K562 (cell line): ENCODE results near the gene DENND2A. TPM values are rescaled to one million over a fixed set of nuclear protein-coding genes. Genes with fewer than 3 reads are reported as not detected.
A peak's percentile ranks its signal among the peaks of the same experiment; 100 is the strongest.

ENCODE experiments used
- CBFB ChIP-seq: sonication (generic); formaldehyde crosslinking; IDR thresholded peaks from 2 replicates; pipeline ENCODE4 v1.4.0; 2020; ENCODE audit warnings: mild to moderate bottlenecking, missing genetic modification reagents
- CEBPZ ChIP-seq: fragments of 150-350 bp; IDR thresholded peaks from 2 replicates; pipeline ENCODE4 v1.6.1; 2014; ENCODE audit warnings: low read depth, mild to moderate bottlenecking, low read length, borderline replicate concordance
- ETV6 ChIP-seq, 3 experiments: fragments of 150-350 bp in 1 of 3; sonication (generic) in 1 of 3; formaldehyde crosslinking in 1 of 3; IDR thresholded peaks; 2 replicates each; pipeline versions ENCODE4 v1.6.1 to v1.8.0; 2014 to 2022; ENCODE audit warnings: borderline replicate concordance in 2 of 3, low read depth in 2 of 3, antibody characterized with exemption in 1 of 3, low read length in 1 of 3, mild to moderate bottlenecking in 1 of 3, missing genetic modification reagents in 1 of 3
- IFI16 ChIP-seq: fragments of 250-450 bp; sonication (Bioruptor Pico); IDR thresholded peaks from 2 replicates; pipeline ENCODE4 v2.1.2; 2022; ENCODE audit warnings: mild to moderate bottlenecking, inconsistent platforms
- KLF6 ChIP-seq: fragments of 250-450 bp; sonication (Bioruptor Pico); IDR thresholded peaks from 2 replicates; pipeline ENCODE4 v1.4.0; 2020; ENCODE audit warnings: mild to moderate bottlenecking, moderate library complexity, borderline replicate concordance
- POLR2A ChIP-seq: fragments of 450-650 bp; conservative IDR thresholded peaks from 2 replicates; pipeline ENCODE4 v1.6.1; 2016
- RBM15 ChIP-seq: fragments of 200-400 bp; formaldehyde crosslinking; IDR thresholded peaks from 2 replicates; pipeline ENCODE4 v1.6.1; 2018; ENCODE audit warnings: mild to moderate bottlenecking, low read length, moderate library complexity; ENCODE audit not compliant: insufficient read depth
- STAG1 ChIP-seq: sonication (generic); formaldehyde crosslinking; IDR thresholded peaks from 2 replicates; pipeline ENCODE4 v1.5.0; 2020; ENCODE audit warnings: missing genetic modification reagents, borderline replicate concordance
- ZNF239 ChIP-seq: fragments of 250-450 bp; sonication (Bioruptor Pico); IDR thresholded peaks from 2 replicates; pipeline ENCODE4 v1.4.0; 2020; ENCODE audit warnings: mild to moderate bottlenecking
- ZNF561 ChIP-seq: fragments of 450-650 bp; formaldehyde crosslinking; conservative IDR thresholded peaks from 2 replicates; pipeline ENCODE4 v1.4.0; 2020; ENCODE audit warnings: mild to moderate bottlenecking, moderate library complexity
- ZNF584 ChIP-seq: fragments of 200-800 bp; sonication (Bioruptor generic); IDR thresholded peaks from 2 replicates; pipeline ENCODE4 v1.6.1; 2016; ENCODE audit warnings: low read depth, mild to moderate bottlenecking, missing genetic modification characterization, missing compliant biosample characterization
- ZNF592 ChIP-seq: fragments of 450-650 bp; IDR thresholded peaks from 2 replicates; pipeline ENCODE4 v1.6.1; 2017; ENCODE audit warnings: antibody characterized with exemption, mild to moderate bottlenecking
- polyA plus RNA-seq, 8 experiments: library from polyadenylated mRNA; depleted of rRNA in 4 of 8; stranded (reverse) in 5 of 8; unstranded in 3 of 8; fragments of >200 nt; fragmentation: Nextera tagmentation in 2 of 8; fragmentation: Illumina TruSeq in 1 of 8; extraction: Ambion mirVana in 2 of 8; extraction: Trizol in 1 of 8; gene quantifications; 2 replicates each; pipeline versions ENCODE4 v1.2.1 to v1.2.3, GENCODE V29; 2011 to 2014; ENCODE audit warnings: inconsistent platforms in 1 of 8, missing spikeins in 1 of 8
- total RNA-seq, 7 experiments: library from RNA; depleted of rRNA in 6 of 7; stranded (reverse); fragments of >200 nt in 6 of 7; fragmentation: Illumina TruSeq in 2 of 7; extraction: Trizol in 2 of 7; gene quantifications; 2 replicates each; pipeline versions ENCODE4 v1.2.1 to v1.2.3, GENCODE V29; 2011 to 2021; ENCODE audit warnings: low replicate concordance in 1 of 7
- TF ChIP-seq, protein P1 (sequence below): sonication (generic); formaldehyde crosslinking; IDR thresholded peaks from 2 replicates; pipeline ENCODE4 v1.8.1; 2023; ENCODE audit warnings: mild to moderate bottlenecking, missing genetic modification reagents

The DENND2A gene
- total and polyA plus RNA-seq, 9 of the 15 experiments (the other 6 are each of a cell fraction or from before 2014, with no cell fraction given), result not detected

GRCh38 chr7:140478246-140479061 lies 162.2 kb downstream of the DENND2A start (continued):
- TF ChIP-seq CEBPZ (no peak), RBM15 (no peak), ZNF584 (CRISPR knock-in tag) (no peak), ZNF592 (no peak), ZNF239 (CRISPR knock-in tag) (no peak), POLR2A (no peak), ETV6 (IDR thresholded peaks at IDR 0.05; ENCODE audit: borderline replicate concordance in 1 of 2, low read depth in 2 of 2, low read length in 1 of 2) (no peak), ETV6 (CRISPR knock-in tag; IDR thresholded peaks at IDR 0.05; ENCODE audit: borderline replicate concordance) (no peak; the same call in 1 of the 2 replicates), CBFB (no peak), IFI16 (CRISPR knock-in tag) (no peak), ZNF561 (CRISPR knock-in tag) (no peak), KLF6 (CRISPR knock-in tag) (no peak), STAG1 (CRISPR knock-in tag) (peak; percentile 26; the same call in 1 of the 2 replicates)
- TF ChIP-seq, protein P1, sequence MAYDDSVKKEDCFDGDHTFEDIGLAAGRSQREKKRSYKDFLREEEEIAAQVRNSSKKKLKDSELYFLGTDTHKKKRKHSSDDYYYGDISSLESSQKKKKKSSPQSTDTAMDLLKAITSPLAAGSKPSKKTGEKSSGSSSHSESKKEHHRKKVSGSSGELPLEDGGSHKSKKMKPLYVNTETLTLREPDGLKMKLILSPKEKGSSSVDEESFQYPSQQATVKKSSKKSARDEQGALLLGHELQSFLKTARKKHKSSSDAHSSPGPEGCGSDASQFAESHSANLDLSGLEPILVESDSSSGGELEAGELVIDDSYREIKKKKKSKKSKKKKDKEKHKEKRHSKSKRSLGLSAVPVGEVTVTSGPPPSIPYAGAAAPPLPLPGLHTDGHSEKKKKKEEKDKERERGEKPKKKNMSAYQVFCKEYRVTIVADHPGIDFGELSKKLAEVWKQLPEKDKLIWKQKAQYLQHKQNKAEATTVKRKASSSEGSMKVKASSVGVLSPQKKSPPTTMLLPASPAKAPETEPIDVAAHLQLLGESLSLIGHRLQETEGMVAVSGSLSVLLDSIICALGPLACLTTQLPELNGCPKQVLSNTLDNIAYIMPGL (CRISPR knock-in tag), result peak; percentile 64; the same call in 1 of the 2 replicates
